Calu3 (cell line): ENCODE data around the gene LARP1. TPM values are rescaled to one million over a fixed set of nuclear protein-coding genes. Genes with fewer than 3 reads are reported as not detected.

ENCODE experiments used
- BruUV-seq: library from RNA; stranded (reverse); fragments of 400-500 nt; replicated peaks from 2 replicates; lab custom pipeline; 2021; lab: Mats Ljungman, UMichigan
- CTCF ChIA-PET: fragments of 300-600 bp; sonication (Branson Sonifier 250); formaldehyde crosslinking; loops from one replicate; lab custom pipeline; 2022; ENCODE audit warnings: antibody characterized with exemption; lab: Charles Lee
- DNase-seq: peaks from one replicate; pipeline ENCODE4 v3.0.0; 2022
- H3K27ac Mint-ChIP-seq: one replicate; pipeline ENCODE4 v1.8.0; 2022; ENCODE audit warnings: mixed read lengths; ENCODE audit not compliant: unreplicated experiment
- H3K27me3 Mint-ChIP-seq: one replicate; pipeline ENCODE4 v1.8.0; 2022; ENCODE audit warnings: mixed read lengths; ENCODE audit not compliant: unreplicated experiment
- H3K36me3 Mint-ChIP-seq: one replicate; pipeline ENCODE4 v1.8.0; 2022; ENCODE audit warnings: mild to moderate bottlenecking, moderate library complexity, mixed read lengths; ENCODE audit not compliant: insufficient read depth, unreplicated experiment
- H3K4me1 Mint-ChIP-seq: one replicate; pipeline ENCODE4 v1.8.0; 2022; ENCODE audit warnings: mild to moderate bottlenecking, low read depth, mixed read lengths; ENCODE audit not compliant: unreplicated experiment
- H3K4me3 Mint-ChIP-seq: one replicate; pipeline ENCODE4 v1.8.0; 2022; ENCODE audit warnings: mild to moderate bottlenecking, low read depth, moderate library complexity, mixed read lengths; ENCODE audit not compliant: unreplicated experiment
- H3K9me3 Mint-ChIP-seq: one replicate; pipeline ENCODE4 v1.8.0; 2022; ENCODE audit warnings: low read depth, mixed read lengths; ENCODE audit not compliant: unreplicated experiment
- CTCF ChIP-seq: fragments of 200-600 bp; IDR thresholded peaks from one replicate; pipeline ENCODE4 v1.8.0; 2022; ENCODE audit warnings: antibody characterized with exemption; ENCODE audit not compliant: unreplicated experiment
- intact Hi-C: fragments of 100-400 bp; cut with micrococcal nuclease; formaldehyde crosslinking; loops from one replicate; pipeline ENCODE4 v1.10.0; 2022; ENCODE audit not compliant: unreplicated experiment
- total RNA-seq: library from RNA; stranded (reverse); gene quantifications from 2 replicates; pipeline ENCODE4 v1.2.3, GENCODE V29; 2022

Gene LARP1
- total RNA-seq, 1 experiment from 2014 or later, result 339 TPM

- TF ChIP-seq CTCF, result no peak
- H3K27me3 Mint-ChIP-seq, result no peaks in the 10 kb centered on the region
- H3K9me3 Mint-ChIP-seq, result no peaks in the 10 kb centered on the region
- CTCF ChIA-PET, result no interaction called here
- no peak overlapping the region for H3K4me3 Mint-ChIP-seq
- no peaks in the 10 kb centered on the region for H3K4me1 Mint-ChIP-seq
- intact Hi-C loops, result no loop called here
- DNase-seq, result no peak
- BruUV-seq, result no TSS peak
- peaks cover 74% of the 10 kb centered on the region for H3K36me3 Mint-ChIP-seq
- no peak overlapping the region for H3K27ac Mint-ChIP-seq
These were observed 46.9 kb downstream of the LARP1 start for GRCh38 chr5:154802050-154802449.

DNA sequence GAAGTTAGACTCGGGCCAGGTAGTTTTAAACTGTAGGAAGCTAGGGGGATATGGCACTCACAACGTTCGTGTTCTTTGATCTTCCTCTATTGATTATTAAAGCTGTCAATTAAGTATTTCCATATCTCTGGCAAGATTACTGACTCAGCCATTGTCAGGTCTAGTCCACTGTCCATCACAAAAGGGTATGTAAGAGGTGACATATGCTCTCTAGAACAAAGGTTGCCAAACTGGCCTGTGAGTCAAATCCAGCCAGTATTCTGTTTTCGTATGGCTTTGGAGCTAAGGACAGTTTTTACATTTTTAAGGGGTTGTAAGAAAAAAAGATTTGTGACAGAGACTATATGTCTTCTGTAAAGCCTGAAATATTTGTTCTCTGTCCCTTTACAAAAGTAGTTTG lies 51.0 kb downstream of the LARP1 start:
- intact Hi-C loops, result no loop called here

GRCh38 chr5:154811239-154811638 lies 56.1 kb downstream of the LARP1 start:
- no TSS peak for BruUV-seq
- H3K4me3 Mint-ChIP-seq, result no peak overlapping the region
- peaks cover 75% of the 10 kb centered on the region for H3K36me3 Mint-ChIP-seq
- no peak for DNase-seq
- H3K27ac Mint-ChIP-seq, result no peak overlapping the region
- peaks cover 9% of the 10 kb centered on the region for H3K4me1 Mint-ChIP-seq
- TF ChIP-seq CTCF, result no peak
- intact Hi-C loops, result no loop called here
- H3K27me3 Mint-ChIP-seq, result no peaks in the 10 kb centered on the region
- CTCF ChIA-PET, result interaction anchor here (0.5 to 1.0 kb wide), 2 partner anchors 161 to 179 kb away, joined by 3 to 5 read pairs; no protein-coding TSS in a partner anchor
- H3K9me3 Mint-ChIP-seq, result no peaks in the 10 kb centered on the region

More for the DNA sequence above, 51.0 kb downstream of the LARP1 start:
- Mint-ChIP-seq H3K4me1 (no peaks in the 10 kb centered on the region), H3K27me3 (no peaks in the 10 kb centered on the region), H3K4me3 (no peak overlapping the region), H3K27ac (no peak overlapping the region), H3K9me3 (no peaks in the 10 kb centered on the region), H3K36me3 (peaks cover 75% of the 10 kb centered on the region)
- CTCF ChIA-PET, result interaction anchor here (0.6 to 1.1 kb wide), 3 partner anchors 9 to 124 kb away, joined by 3 to 4 read pairs (median 4); no protein-coding TSS in a partner anchor
- DNase-seq, result no peak
- BruUV-seq, result no TSS peak
- TF ChIP-seq CTCF, result no peak

GRCh38 chr5:154811653-154812465 lies 56.7 kb downstream of the LARP1 start:
- Mint-ChIP-seq H3K4me1 (peaks cover 9% of the 10 kb centered on the region), H3K4me3 (no peak overlapping the region), H3K27me3 (no peaks in the 10 kb centered on the region), H3K36me3 (peaks cover 82% of the 10 kb centered on the region), H3K27ac (peak overlapping the region; percentile 2), H3K9me3 (no peaks in the 10 kb centered on the region)
- CTCF ChIA-PET, result interaction anchor here (0.5 to 1.0 kb wide), 2 partner anchors 162 to 180 kb away, joined by 3 to 5 read pairs; no protein-coding TSS in a partner anchor
- peak; percentile 75 for DNase-seq
- peak; percentile 87 for TF ChIP-seq CTCF
- intact Hi-C loops, result loop anchor here (1.0 kb wide), 1 partner anchor 162 kb away; no protein-coding TSS in a partner anchor
- BruUV-seq, result no TSS peak
